GM23338 (cell line): Measurements from ENCODE around the gene RAB11FIP4. TPM values are rescaled to one million over a fixed set of nuclear protein-coding genes. Genes with fewer than 3 reads are reported as not detected.

Source experiments
- ATAC-seq: fragments of 200-7000 bp; cut with Tn5 transposase; 3 replicates; pipeline ENCODE4 v1.9.1; 2020
- DNase-seq: peaks from one replicate; pipeline ENCODE4 v3.0.0-alpha.2; 2015; ENCODE audit warnings: low spot score
- H2AFZ ChIP-seq: fragments of 200-600 bp; sonication (generic); 2 replicates; pipeline ENCODE4 v1.8.0; 2016; ENCODE audit warnings: antibody characterized with exemption, mild to moderate bottlenecking, moderate library complexity
- H3F3A ChIP-seq: fragments of 200-600 bp; sonication (generic); replicated peaks from 2 replicates; pipeline ENCODE4 v1.8.0; 2017; ENCODE audit warnings: antibody characterized with exemption, mixed run types, low read depth
- H3K27ac ChIP-seq: fragments of 200-600 bp; sonication (generic); 2 replicates; pipeline ENCODE4 v1.6.1; 2016; ENCODE audit warnings: low read depth
- H3K27me3 ChIP-seq: fragments of 200-600 bp; sonication (generic); 2 replicates; pipeline ENCODE4 v1.8.0; 2016; ENCODE audit warnings: mild to moderate bottlenecking, mixed run types, moderate library complexity; ENCODE audit not compliant: insufficient read depth
- H3K36me3 ChIP-seq: fragments of 200-600 bp; sonication (generic); 2 replicates; pipeline ENCODE4 v1.8.0; 2016; ENCODE audit warnings: mild to moderate bottlenecking; ENCODE audit not compliant: insufficient read depth
- H3K4me1 ChIP-seq: fragments of 200-600 bp; sonication (generic); 2 replicates; pipeline ENCODE4 v1.8.0; 2016; ENCODE audit warnings: mild to moderate bottlenecking, moderate library complexity; ENCODE audit not compliant: insufficient read depth
- H3K4me2 ChIP-seq: fragments of 200-600 bp; sonication (generic); 2 replicates; pipeline ENCODE4 v1.7.1; 2017; ENCODE audit warnings: mixed run types
- H3K4me3 ChIP-seq: fragments of 200-600 bp; sonication (generic); 2 replicates; pipeline ENCODE4 v1.6.1; 2016; ENCODE audit warnings: mixed run types
- H3K79me2 ChIP-seq: fragments of 200-600 bp; sonication (generic); replicated peaks from 2 replicates; pipeline ENCODE4 v1.8.0; 2017; ENCODE audit warnings: mild to moderate bottlenecking; ENCODE audit not compliant: insufficient read depth
- H3K9me2 ChIP-seq: fragments of 200-600 bp; sonication (generic); 2 replicates; pipeline ENCODE4 v1.8.0; 2017; ENCODE audit not compliant: insufficient read depth
- H4K20me1 ChIP-seq: fragments of 200-600 bp; sonication (generic); replicated peaks from 2 replicates; pipeline ENCODE4 v1.8.0; 2017; ENCODE audit warnings: mild to moderate bottlenecking; ENCODE audit not compliant: insufficient read depth
- H3K27ac Mint-ChIP-seq: 2 replicates; pipeline ENCODE4 v1.8.0; 2020; ENCODE audit warnings: inconsistent platforms, mild to moderate bottlenecking, moderate library complexity, mixed read lengths
- H3K27me3 Mint-ChIP-seq: 3 replicates; pipeline ENCODE4 v1.8.0; 2022; ENCODE audit warnings: low read depth, mild to moderate bottlenecking, moderate library complexity, mixed read lengths, inconsistent platforms; ENCODE audit not compliant: insufficient read depth, poor library complexity
- H3K36me3 Mint-ChIP-seq: 3 replicates; pipeline ENCODE4 v1.8.0; 2021; ENCODE audit warnings: low read depth, mild to moderate bottlenecking, inconsistent platforms, moderate library complexity, mixed read lengths
- H3K4me1 Mint-ChIP-seq: 3 replicates; pipeline ENCODE4 v1.8.0; 2020; ENCODE audit warnings: mild to moderate bottlenecking, inconsistent platforms, mixed read lengths
- H3K4me3 Mint-ChIP-seq: 3 replicates; pipeline ENCODE4 v1.8.0; 2021; ENCODE audit warnings: moderate library complexity, mild to moderate bottlenecking, inconsistent platforms, mixed read lengths
- H3K9me3 Mint-ChIP-seq: 3 replicates; pipeline ENCODE4 v1.8.0; 2020; ENCODE audit warnings: moderate library complexity, mild to moderate bottlenecking, inconsistent platforms, mixed read lengths
- CREB1 ChIP-seq: fragments of 250-450 bp; sonication (Bioruptor Pico); IDR thresholded peaks from 2 replicates; pipeline ENCODE4 v1.5.0; 2020; ENCODE audit warnings: low read depth, mild to moderate bottlenecking, moderate library complexity
- CTCF ChIP-seq, 2 experiments: fragments of 200-600 bp in 1 of 2; sonication (generic) in 1 of 2; conservative IDR thresholded peaks; 2 replicates each; pipeline versions ENCODE4 v1.5.1 to v1.6.1; 2016 to 2017; ENCODE audit warnings: antibody characterized with exemption in 2 of 2, low read depth in 2 of 2, mild to moderate bottlenecking in 2 of 2, moderate library complexity in 1 of 2
- EZH2 ChIP-seq: fragments of 200-600 bp; sonication (generic); IDR thresholded peaks from one replicate; pipeline ENCODE4 v1.8.0; 2017; ENCODE audit warnings: antibody characterized with exemption, mild to moderate bottlenecking, low read depth; ENCODE audit not compliant: unreplicated experiment
- JUNB ChIP-seq: IDR thresholded peaks from one replicate; pipeline ENCODE4 v1.6.1; 2016; ENCODE audit warnings: antibody characterized with exemption; ENCODE audit not compliant: unreplicated experiment
- NANOG ChIP-seq: IDR thresholded peaks from 2 replicates; pipeline ENCODE4 v1.6.1; 2016; ENCODE audit warnings: antibody characterized with exemption, borderline replicate concordance
- REST ChIP-seq: IDR thresholded peaks from one replicate; pipeline ENCODE4 v1.6.1; 2018; ENCODE audit warnings: antibody characterized with exemption; ENCODE audit not compliant: unreplicated experiment
- ZNF331 ChIP-seq: fragments of 250-450 bp; sonication (Bioruptor Pico); IDR thresholded peaks from 2 replicates; pipeline ENCODE4 v1.5.0; 2020; ENCODE audit warnings: low read depth, mild to moderate bottlenecking, moderate library complexity
- polyA plus RNA-seq: library from polyadenylated mRNA; unstranded; fragments of >200 nt; fragmentation: Nextera tagmentation; extraction: Ambion mirVana; gene quantifications from 2 replicates; pipeline ENCODE4 v1.2.1, GENCODE V29; 2016
- total RNA-seq: library from RNA; depleted of rRNA; stranded (reverse); fragments of >200 nt; shearing (Covaris generic); gene quantifications from 2 replicates; pipeline ENCODE4 v1.2.3, GENCODE V29; 2014
- TF ChIP-seq, protein P1 (sequence below): fragments of 250-450 bp; sonication (Bioruptor Pico); IDR thresholded peaks from 2 replicates; pipeline ENCODE4 v1.5.0; 2020; ENCODE audit warnings: mild to moderate bottlenecking, moderate library complexity

Gene RAB11FIP4
- total and polyA plus RNA-seq, 2 experiments from 2014 or later, result 26.0 to 65.6 TPM

DNA sequence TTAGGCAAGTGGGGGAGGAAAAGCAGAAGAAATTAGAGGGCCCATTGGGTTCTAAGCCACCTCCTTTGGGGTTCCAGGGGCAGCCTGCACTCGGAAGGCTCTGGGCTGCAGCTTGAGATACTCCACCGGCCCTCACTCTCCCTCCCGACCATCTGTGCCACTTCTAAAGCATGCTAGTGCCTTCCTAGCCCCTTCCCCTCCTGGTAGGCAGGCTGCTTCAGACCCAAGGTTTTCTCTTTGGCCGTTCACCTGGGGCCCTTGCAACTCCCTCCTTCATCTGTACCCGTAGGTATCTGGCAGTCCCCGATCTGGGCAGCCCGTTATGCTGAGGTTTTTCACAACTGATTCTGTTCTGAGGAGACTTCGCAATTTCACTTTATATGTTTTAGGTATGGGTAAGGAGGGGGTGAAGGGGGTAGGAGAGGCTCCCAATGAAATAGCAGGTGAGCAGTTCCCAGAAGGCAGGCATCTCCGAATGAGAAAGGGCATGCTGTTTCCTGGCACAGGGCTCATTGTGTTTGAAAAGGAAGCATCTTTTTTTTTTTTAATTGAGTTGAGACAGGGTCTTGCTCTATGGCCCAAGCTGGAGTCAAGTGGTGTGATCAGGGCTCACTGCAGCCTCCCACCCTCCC, 98.7 kb downstream of the RAB11FIP4 start (continued):
- TF ChIP-seq CREB1 (CRISPR knock-in tag) (no peak), EZH2 (no peak), ZNF331 (CRISPR knock-in tag) (no peak), CTCF (conservative IDR thresholded peaks at IDR 0.05; ENCODE audit: low read depth in 2 of 2) (no peak), NANOG (no peak)

- Histone ChIP-seq H2AFZ (no peak overlapping the region), H3K36me3 (no peaks in the 10 kb centered on the region), H3K79me2 (peaks cover 52% of the 10 kb centered on the region), H4K20me1 (no peaks in the 10 kb centered on the region; the same call in 1 of the 2 replicates), H3K4me2 (peak overlapping the region; percentile 96), H3K27ac (no peak overlapping the region), H3K4me3 (peak overlapping the region; percentile 94; the same call in 1 of the 2 replicates), H3F3A (peaks cover 21% of the 10 kb centered on the region), H3K27me3 (no peaks in the 10 kb centered on the region), H3K4me1 (peaks cover 42% of the 10 kb centered on the region), H3K9me2 (no peaks in the 10 kb centered on the region)
- H3K4me3 Mint-ChIP-seq, result peak overlapping the region; percentile 15; the same call in 1 of the 3 replicates
- no peak for DNase-seq
- H3K27ac Mint-ChIP-seq, result peak overlapping the region; percentile 11; the same call in 1 of the 2 replicates
- no peaks in the 10 kb centered on the region; the same call in 2 of the 3 replicates for H3K36me3 Mint-ChIP-seq
- H3K9me3 Mint-ChIP-seq, result no peaks in the 10 kb centered on the region
- peaks cover 60% of the 10 kb centered on the region for H3K4me1 Mint-ChIP-seq
- ATAC-seq, result no peak
- peaks cover 12% of the 10 kb centered on the region for H3K27me3 Mint-ChIP-seq
- TF ChIP-seq, protein P1, sequence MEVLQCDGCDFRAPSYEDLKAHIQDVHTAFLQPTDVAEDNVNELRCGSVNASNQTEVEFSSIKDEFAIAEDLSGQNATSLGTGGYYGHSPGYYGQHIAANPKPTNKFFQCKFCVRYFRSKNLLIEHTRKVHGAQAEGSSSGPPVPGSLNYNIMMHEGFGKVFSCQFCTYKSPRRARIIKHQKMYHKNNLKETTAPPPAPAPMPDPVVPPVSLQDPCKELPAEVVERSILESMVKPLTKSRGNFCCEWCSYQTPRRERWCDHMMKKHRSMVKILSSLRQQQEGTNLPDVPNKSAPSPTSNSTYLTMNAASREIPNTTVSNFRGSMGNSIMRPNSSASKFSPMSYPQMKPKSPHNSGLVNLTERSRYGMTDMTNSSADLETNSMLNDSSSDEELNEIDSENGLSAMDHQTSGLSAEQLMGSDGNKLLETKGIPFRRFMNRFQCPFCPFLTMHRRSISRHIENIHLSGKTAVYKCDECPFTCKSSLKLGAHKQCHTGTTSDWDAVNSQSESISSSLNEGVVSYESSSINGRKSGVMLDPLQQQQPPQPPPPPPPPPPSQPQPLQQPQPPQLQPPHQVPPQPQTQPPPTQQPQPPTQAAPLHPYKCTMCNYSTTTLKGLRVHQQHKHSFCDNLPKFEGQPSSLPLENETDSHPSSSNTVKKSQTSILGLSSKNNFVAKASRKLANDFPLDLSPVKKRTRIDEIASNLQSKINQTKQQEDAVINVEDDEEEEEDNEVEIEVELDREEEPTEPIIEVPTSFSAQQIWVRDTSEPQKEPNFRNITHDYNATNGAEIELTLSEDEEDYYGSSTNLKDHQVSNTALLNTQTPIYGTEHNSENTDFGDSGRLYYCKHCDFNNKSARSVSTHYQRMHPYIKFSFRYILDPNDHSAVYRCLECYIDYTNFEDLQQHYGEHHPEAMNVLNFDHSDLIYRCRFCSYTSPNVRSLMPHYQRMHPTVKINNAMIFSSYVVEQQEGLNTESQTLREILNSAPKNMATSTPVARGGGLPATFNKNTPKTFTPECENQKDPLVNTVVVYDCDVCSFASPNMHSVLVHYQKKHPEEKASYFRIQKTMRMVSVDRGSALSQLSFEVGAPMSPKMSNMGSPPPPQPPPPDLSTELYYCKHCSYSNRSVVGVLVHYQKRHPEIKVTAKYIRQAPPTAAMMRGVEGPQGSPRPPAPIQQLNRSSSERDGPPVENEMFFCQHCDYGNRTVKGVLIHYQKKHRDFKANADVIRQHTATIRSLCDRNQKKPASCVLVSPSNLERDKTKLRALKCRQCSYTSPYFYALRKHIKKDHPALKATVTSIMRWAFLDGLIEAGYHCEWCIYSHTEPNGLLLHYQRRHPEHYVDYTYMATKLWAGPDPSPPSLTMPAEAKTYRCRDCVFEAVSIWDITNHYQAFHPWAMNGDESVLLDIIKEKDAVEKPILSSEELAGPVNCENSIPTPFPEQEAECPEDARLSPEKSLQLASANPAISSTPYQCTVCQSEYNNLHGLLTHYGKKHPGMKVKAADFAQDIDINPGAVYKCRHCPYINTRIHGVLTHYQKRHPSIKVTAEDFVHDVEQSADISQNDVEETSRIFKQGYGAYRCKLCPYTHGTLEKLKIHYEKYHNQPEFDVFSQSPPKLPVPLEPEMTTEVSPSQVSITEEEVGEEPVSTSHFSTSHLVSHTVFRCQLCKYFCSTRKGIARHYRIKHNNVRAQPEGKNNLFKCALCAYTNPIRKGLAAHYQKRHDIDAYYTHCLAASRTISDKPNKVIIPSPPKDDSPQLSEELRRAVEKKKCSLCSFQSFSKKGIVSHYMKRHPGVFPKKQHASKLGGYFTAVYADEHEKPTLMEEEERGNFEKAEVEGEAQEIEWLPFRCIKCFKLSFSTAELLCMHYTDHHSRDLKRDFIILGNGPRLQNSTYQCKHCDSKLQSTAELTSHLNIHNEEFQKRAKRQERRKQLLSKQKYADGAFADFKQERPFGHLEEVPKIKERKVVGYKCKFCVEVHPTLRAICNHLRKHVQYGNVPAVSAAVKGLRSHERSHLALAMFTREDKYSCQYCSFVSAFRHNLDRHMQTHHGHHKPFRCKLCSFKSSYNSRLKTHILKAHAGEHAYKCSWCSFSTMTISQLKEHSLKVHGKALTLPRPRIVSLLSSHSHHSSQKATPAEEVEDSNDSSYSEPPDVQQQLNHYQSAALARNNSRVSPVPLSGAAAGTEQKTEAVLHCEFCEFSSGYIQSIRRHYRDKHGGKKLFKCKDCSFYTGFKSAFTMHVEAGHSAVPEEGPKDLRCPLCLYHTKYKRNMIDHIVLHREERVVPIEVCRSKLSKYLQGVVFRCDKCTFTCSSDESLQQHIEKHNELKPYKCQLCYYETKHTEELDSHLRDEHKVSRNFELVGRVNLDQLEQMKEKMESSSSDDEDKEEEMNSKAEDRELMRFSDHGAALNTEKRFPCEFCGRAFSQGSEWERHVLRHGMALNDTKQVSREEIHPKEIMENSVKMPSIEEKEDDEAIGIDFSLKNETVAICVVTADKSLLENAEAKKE (CRISPR knock-in tag), result no peak
- TF ChIP-seq REST (no peak), JUNB (no peak), CTCF (conservative IDR thresholded peaks at IDR 0.05; ENCODE audit: low read depth in 2 of 2) (no peak), CREB1 (CRISPR knock-in tag) (no peak)
These were observed 99.3 kb downstream of the RAB11FIP4 start for GRCh38 chr17:31490671-31491375.
